ENCODE results near the gene NEDD4L.
A peak's percentile ranks its signal among the peaks of the same experiment; 100 is the strongest.

Gene NEDD4L

DNA sequence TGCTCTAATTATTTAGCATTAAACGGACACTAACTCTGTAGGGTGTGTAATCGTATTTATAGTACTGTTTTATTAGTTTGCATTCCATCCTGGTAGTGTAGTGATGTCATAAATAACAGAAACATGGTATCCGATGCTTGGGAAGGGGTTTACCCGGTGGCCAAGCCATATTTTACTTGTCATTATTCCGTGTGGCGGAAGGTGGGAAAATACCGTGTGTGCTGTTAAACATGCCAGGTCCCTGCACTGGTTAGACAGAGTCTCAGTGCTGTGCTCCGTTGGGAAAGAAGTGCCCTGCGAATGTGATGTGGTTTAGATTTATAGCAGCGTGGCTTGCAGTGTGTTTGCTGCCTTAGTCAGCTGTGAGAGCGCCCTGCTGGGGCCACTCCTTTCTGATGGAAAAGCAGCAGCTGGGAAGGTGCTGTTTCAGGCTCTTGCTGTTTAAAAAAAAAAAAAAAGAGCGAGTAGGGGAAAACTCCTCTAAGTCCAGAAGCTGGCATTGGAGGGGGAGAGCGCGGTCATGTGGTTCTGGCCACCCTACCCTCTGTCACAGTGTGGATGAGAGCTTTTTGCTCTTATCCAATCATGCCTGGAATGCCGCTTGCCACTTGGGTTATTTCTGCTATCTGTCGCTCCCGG, 211.0 kb downstream of the NEDD4L start (continued):
- TF ChIP-seq ZNF266 (tag by site-specific recombination; IDR thresholded peaks at IDR 0.05; ENCODE audit: low read depth) (no peak), MYNN (tag by site-specific recombination; IDR thresholded peaks at IDR 0.05; ENCODE audit: borderline replicate concordance) (no peak), ZNF292 (tag by site-specific recombination; IDR thresholded peaks at IDR 0.05; ENCODE audit: borderline replicate concordance, low read depth) (no peak), REPIN1 (tag by site-specific recombination; IDR thresholded peaks at IDR 0.05; ENCODE audit: low read depth) (no peak), ZNF202 (tag by site-specific recombination; IDR thresholded peaks at IDR 0.05; ENCODE audit: borderline replicate concordance) (no peak), TRIM28 (IDR thresholded peaks at IDR 0.05; ENCODE audit: borderline replicate concordance, low read length) (peak; percentile 27; the same call in 1 of the 2 replicates), ZNF670 (tag by site-specific recombination; IDR thresholded peaks at IDR 0.05; ENCODE audit: low read depth) (no peak), ZNF221 (tag by site-specific recombination; IDR thresholded peaks at IDR 0.05; ENCODE audit: borderline replicate concordance) (no peak), ZNF660 (tag by site-specific recombination; IDR thresholded peaks at IDR 0.05) (no peak), ZSCAN30 (tag by site-specific recombination; IDR thresholded peaks at IDR 0.05) (no peak), ZNF621 (tag by site-specific recombination; IDR thresholded peaks at IDR 0.05) (no peak), ZNF768 (tag by site-specific recombination; IDR thresholded peaks at IDR 0.05) (no peak), ZNF704 (tag by site-specific recombination; IDR thresholded peaks at IDR 0.05) (no peak), PRDM1 (tag by site-specific recombination; IDR thresholded peaks at IDR 0.05) (peak; percentile 24; the same call in 1 of the 2 replicates)
- TF ChIP-seq, protein P1, sequence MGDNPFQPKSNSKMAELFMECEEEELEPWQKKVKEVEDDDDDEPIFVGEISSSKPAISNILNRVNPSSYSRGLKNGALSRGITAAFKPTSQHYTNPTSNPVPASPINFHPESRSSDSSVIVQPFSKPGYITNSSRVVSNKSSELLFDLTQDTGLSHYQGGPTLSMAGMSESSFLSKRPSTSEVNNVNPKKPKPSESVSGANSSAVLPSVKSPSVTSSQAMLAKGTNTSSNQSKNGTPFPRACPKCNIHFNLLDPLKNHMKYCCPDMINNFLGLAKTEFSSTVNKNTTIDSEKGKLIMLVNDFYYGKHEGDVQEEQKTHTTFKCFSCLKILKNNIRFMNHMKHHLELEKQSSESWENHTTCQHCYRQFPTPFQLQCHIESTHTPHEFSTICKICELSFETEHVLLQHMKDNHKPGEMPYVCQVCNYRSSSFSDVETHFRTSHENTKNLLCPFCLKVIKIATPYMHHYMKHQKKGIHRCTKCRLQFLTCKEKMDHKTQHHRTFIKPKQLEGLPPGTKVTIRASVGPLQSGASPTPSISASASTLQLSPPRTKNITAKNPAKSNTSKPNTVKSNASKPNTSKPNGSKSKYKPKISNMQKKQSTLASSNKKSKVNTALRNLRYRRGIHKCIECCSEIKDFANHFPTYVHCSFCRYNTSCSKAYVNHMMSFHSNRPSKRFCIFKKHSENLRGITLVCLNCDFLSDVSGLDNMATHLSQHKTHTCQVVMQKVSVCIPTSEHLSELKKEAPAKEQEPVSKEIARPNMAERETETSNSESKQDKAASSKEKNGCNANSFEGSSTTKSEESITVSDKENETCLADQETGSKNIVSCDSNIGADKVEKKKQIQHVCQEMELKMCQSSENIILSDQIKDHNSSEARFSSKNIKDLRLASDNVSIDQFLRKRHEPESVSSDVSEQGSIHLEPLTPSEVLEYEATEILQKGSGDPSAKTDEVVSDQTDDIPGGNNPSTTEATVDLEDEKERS (tag by site-specific recombination; IDR thresholded peaks at IDR 0.05), result no peak

GRCh38 chr18:58255701-58256311, 211.8 kb downstream of the NEDD4L start:
- no peak overlapping the region for H3K4me3 ChIP-seq (ENCODE audit: low read depth, low read length)
- TF ChIP-seq ZNF157 (tag by site-specific recombination; IDR thresholded peaks at IDR 0.05) (no peak), SCRT1 (tag by site-specific recombination; IDR thresholded peaks at IDR 0.05; ENCODE audit: borderline replicate concordance) (no peak), SP7 (tag by site-specific recombination; IDR thresholded peaks at IDR 0.05) (no peak), ZNF10 (tag by site-specific recombination; IDR thresholded peaks at IDR 0.05) (no peak), KLF9 (tag by site-specific recombination; IDR thresholded peaks at IDR 0.05; ENCODE audit: low read depth) (no peak), GLIS2 (tag by site-specific recombination; IDR thresholded peaks at IDR 0.05) (no peak), ZNF548 (tag by site-specific recombination; IDR thresholded peaks at IDR 0.05) (no peak), ZSCAN16 (tag by site-specific recombination; IDR thresholded peaks at IDR 0.05) (no peak), ZFHX2 (tag by site-specific recombination; conservative IDR thresholded peaks at IDR 0.05) (no peak), ZSCAN5A (tag by site-specific recombination; IDR thresholded peaks at IDR 0.05) (no peak), ZNF26 (tag by site-specific recombination; IDR thresholded peaks at IDR 0.05) (no peak), ZNF621 (tag by site-specific recombination; IDR thresholded peaks at IDR 0.05) (no peak)
- H3K9me3 ChIP-seq (ENCODE audit: control insufficient read depth, insufficient read depth, low read depth, low read length), result no peaks in the 10 kb centered on the region
- POLR2A ChIA-PET, result no interaction called here
- CTCF ChIA-PET, result no interaction called here
- H3K4me1 ChIP-seq (ENCODE audit: control insufficient read depth, insufficient read depth, low read length), result peaks cover 5% of the 10 kb centered on the region; the same call in 1 of the 2 replicates
- H3K27ac ChIP-seq (ENCODE audit: extremely low read depth, low read depth, low read length), result no peak overlapping the region
- H3K36me3 ChIP-seq (ENCODE audit: control insufficient read depth in 2 of 2, insufficient read depth in 1 of 2, low read length in 2 of 2), result peaks cover 0 to 12% of the 10 kb centered on the region in 2 experiments; a peak in 1 of 3 replicates
